Measurements from ENCODE around the gene INF2.

GRCh38 chr14:104705340-104706047, 16.1 kb downstream of the INF2 start:
- TF ChIP-seq CTCF (IDR thresholded peaks at IDR 0.05) (no peak), EP300 (IDR thresholded peaks at IDR 0.05) (no peak), POLR2A (IDR thresholded peaks at IDR 0.05; ENCODE audit: low read depth) (no peak), POLR2AphosphoS5 (IDR thresholded peaks at IDR 0.05) (no peak)

Measured in esophagus muscularis mucosa (tissue), 4 donors.